Activated B cell treated with CpG ODN at 0.5 μM for 24 hours (primary cell): ENCODE measurements around the gene PGA3. TPM values are rescaled to one million over a fixed set of nuclear protein-coding genes. Genes with fewer than 3 reads are reported as not detected.
"Not testable (repeated sequence)": the region's sequence is repeated elsewhere in the genome, so short reads cannot be mapped to it uniquely, and the experiment has no call there.

Experiments used
- ATAC-seq: fragments of 200-7000 bp; cut with Tn5 transposase; one replicate; pipeline ENCODE4 v1.10.0; 2021; ENCODE audit warnings: low read depth, mild to moderate bottlenecking, moderate library complexity
- CTCF ChIA-PET: fragments of 350-600 bp; sonication (Branson Sonifier 250); formaldehyde crosslinking; loops from one replicate; lab custom pipeline; 2021; ENCODE audit warnings: antibody characterized with exemption; lab: Charles Lee
- POLR2A ChIA-PET: fragments of 350-600 bp; sonication (Branson Sonifier 250); formaldehyde crosslinking; loops from one replicate; lab custom pipeline; 2021; ENCODE audit warnings: antibody characterized with exemption; lab: Charles Lee
- DNase-seq: peaks from one replicate; pipeline ENCODE4 v3.0.0; 2022
- H3K27ac Mint-ChIP-seq: one replicate; pipeline ENCODE4 v1.8.0; 2020; ENCODE audit warnings: mixed read lengths
- H3K27me3 Mint-ChIP-seq: one replicate; pipeline ENCODE4 v1.8.0; 2021; ENCODE audit warnings: mixed read lengths
- H3K36me3 Mint-ChIP-seq: one replicate; pipeline ENCODE4 v1.8.0; 2021; ENCODE audit warnings: low read depth, mixed read lengths
- H3K4me1 Mint-ChIP-seq: one replicate; pipeline ENCODE4 v1.8.0; 2021; ENCODE audit warnings: mixed read lengths
- H3K4me3 Mint-ChIP-seq: one replicate; pipeline ENCODE4 v1.8.0; 2020; ENCODE audit warnings: mild to moderate bottlenecking, mixed read lengths
- H3K9me3 Mint-ChIP-seq: one replicate; pipeline ENCODE4 v1.8.0; 2020; ENCODE audit warnings: mixed read lengths
- CTCF ChIP-seq: fragments of 200-600 bp; IDR thresholded peaks from one replicate; pipeline ENCODE4 v1.8.0; 2022; ENCODE audit warnings: antibody characterized with exemption, mild to moderate bottlenecking
- intact Hi-C: fragments of 100-400 bp; cut with micrococcal nuclease; formaldehyde crosslinking; loops from one replicate; pipeline ENCODE4 v1.15.1; 2024
- total RNA-seq: library from RNA; stranded (reverse); gene quantifications from 2 replicates; pipeline ENCODE4 v1.2.3, GENCODE V29; 2022

PGA3 gene
- total RNA-seq, 1 donor from 2014 or later = not detected

GRCh38 chr11:61172888-61173287, 30.4 kb upstream of the PGA3 start:
- Mint-ChIP-seq H3K27ac (no peak overlapping the region), H3K4me1 (peaks cover 23% of the 10 kb centered on the region), H3K36me3 (no peaks in the 10 kb centered on the region), H3K9me3 (peaks cover 5% of the 10 kb centered on the region), H3K27me3 (peaks cover 2% of the 10 kb centered on the region), H3K4me3 (no peak overlapping the region)
- ChIA-PET POLR2A (no interaction called here), CTCF (no interaction called here)
- ATAC-seq (no peak), DNase-seq (no peak)
- intact Hi-C loops = loop anchor here (5.0 kb wide), 1 partner anchor 341 kb away; no protein-coding TSS in a partner anchor
- no peak for TF ChIP-seq CTCF

GRCh38 chr11:61173456-61173855, 29.9 kb upstream of the PGA3 start:
- no peaks in the 10 kb centered on the region for H3K36me3 Mint-ChIP-seq
- ChIA-PET CTCF (interaction anchor here (1.5 kb wide), 1 partner anchor 342 kb away, joined by 8 read pairs; no protein-coding TSS in a partner anchor), POLR2A (interaction anchor here (0.7 kb wide), 1 partner anchor 12 kb away, joined by 3 read pairs; the partner anchor contains the start of gene VPS37C)
- H3K27ac Mint-ChIP-seq = no peak overlapping the region
- H3K9me3 Mint-ChIP-seq = peaks cover 5% of the 10 kb centered on the region
- peaks cover 2% of the 10 kb centered on the region for H3K27me3 Mint-ChIP-seq
- DNase-seq (no peak), ATAC-seq (no peak)
- intact Hi-C loops = loop anchor here (5.0 kb wide), 1 partner anchor 341 kb away; no protein-coding TSS in a partner anchor
- H3K4me3 Mint-ChIP-seq = no peak overlapping the region
- no peak for TF ChIP-seq CTCF
- peaks cover 18% of the 10 kb centered on the region for H3K4me1 Mint-ChIP-seq

GRCh38 chr11:61174273-61174672, 29.0 kb upstream of the PGA3 start:
- ChIA-PET POLR2A (no interaction called here), CTCF (interaction anchor here (1.5 kb wide), 1 partner anchor 343 kb away, joined by 8 read pairs; no protein-coding TSS in a partner anchor)
- DNase-seq (no peak), ATAC-seq (no peak)
- Mint-ChIP-seq H3K9me3 (peaks cover 2% of the 10 kb centered on the region), H3K27ac (no peak overlapping the region), H3K36me3 (no peaks in the 10 kb centered on the region), H3K4me1 (peaks cover 13% of the 10 kb centered on the region), H3K4me3 (no peak overlapping the region), H3K27me3 (peaks cover 2% of the 10 kb centered on the region)
- TF ChIP-seq CTCF = no peak
- intact Hi-C loops = loop anchor here (5.0 kb wide), 1 partner anchor 342 kb away; no protein-coding TSS in a partner anchor

- peaks cover 2% of the 10 kb centered on the region for H3K27me3 Mint-ChIP-seq
- POLR2A ChIA-PET = no interaction called here
- no peak for ATAC-seq
- intact Hi-C loops = loop anchor here (5.0 kb wide), 1 partner anchor 343 kb away; no protein-coding TSS in a partner anchor
- no peak overlapping the region for H3K4me3 Mint-ChIP-seq
- CTCF ChIA-PET = interaction anchor here (0.9 kb wide), 1 partner anchor 12 kb away, joined by 3 read pairs; no protein-coding TSS in a partner anchor
- no peak overlapping the region for H3K27ac Mint-ChIP-seq
- no peak for TF ChIP-seq CTCF
- H3K36me3 Mint-ChIP-seq = no peaks in the 10 kb centered on the region
- no peak for DNase-seq
- H3K4me1 Mint-ChIP-seq = peaks cover 13% of the 10 kb centered on the region
- H3K9me3 Mint-ChIP-seq = peaks cover 2% of the 10 kb centered on the region
These were observed 28.4 kb upstream of the PGA3 start for GRCh38 chr11:61174949-61175348.

GRCh38 chr11:61176446-61176845, 26.9 kb upstream of the PGA3 start:
- POLR2A ChIA-PET = interaction anchor here (0.6 kb wide), 1 partner anchor 141 kb away, joined by 3 read pairs; no protein-coding TSS in a partner anchor
- ATAC-seq = no peak
- CTCF ChIA-PET = no interaction called here
- Mint-ChIP-seq H3K36me3 (no peaks in the 10 kb centered on the region), H3K27me3 (peaks cover 2% of the 10 kb centered on the region), H3K9me3 (peaks cover 2% of the 10 kb centered on the region), H3K4me1 (peaks cover 13% of the 10 kb centered on the region), H3K27ac (no peak overlapping the region), H3K4me3 (no peak overlapping the region)
- no peak for TF ChIP-seq CTCF
- intact Hi-C loops = no loop called here
- no peak for DNase-seq

GRCh38 chr11:61180205-61180604, 23.1 kb upstream of the PGA3 start:
- H3K4me3 Mint-ChIP-seq, H3K27me3 Mint-ChIP-seq, DNase-seq, intact Hi-C loops, CTCF ChIA-PET, H3K4me1 Mint-ChIP-seq, H3K9me3 Mint-ChIP-seq, H3K27ac Mint-ChIP-seq, ATAC-seq, H3K36me3 Mint-ChIP-seq: not testable (repeated sequence)
- POLR2A ChIA-PET = interaction anchor here (0.7 kb wide), 1 partner anchor 251 kb away, joined by 4 read pairs; no protein-coding TSS in a partner anchor
